Progenitor cell of endocrine pancreas (in vitro differentiated cells): ENCODE measurements around the gene USP22. TPM values are rescaled to one million over a fixed set of nuclear protein-coding genes. Genes with fewer than 3 reads are reported as not detected.

ENCODE experiments used
- DNase-seq: peaks from one replicate; pipeline ENCODE4 v3.0.0; 2021; ENCODE audit warnings: low spot score; ENCODE audit not compliant: unreplicated experiment
- H3K27ac Mint-ChIP-seq: 2 replicates; pipeline ENCODE4 v1.8.0; 2021; ENCODE audit warnings: mild to moderate bottlenecking, moderate library complexity, mixed read lengths
- H3K27me3 Mint-ChIP-seq: 2 replicates; pipeline ENCODE4 v1.8.0; 2021; ENCODE audit warnings: mixed read lengths
- H3K36me3 Mint-ChIP-seq: 2 replicates; pipeline ENCODE4 v1.8.0; 2022; ENCODE audit warnings: mixed read lengths; ENCODE audit not compliant: insufficient read depth
- H3K4me1 Mint-ChIP-seq: 2 replicates; pipeline ENCODE4 v1.8.0; 2021; ENCODE audit warnings: low read depth, mixed read lengths
- H3K4me3 Mint-ChIP-seq: 2 replicates; pipeline ENCODE4 v1.8.0; 2021; ENCODE audit warnings: low read depth, mild to moderate bottlenecking, moderate library complexity, mixed read lengths
- H3K9me3 Mint-ChIP-seq: 2 replicates; pipeline ENCODE4 v1.8.0; 2021; ENCODE audit warnings: low read depth, mixed read lengths
- total RNA-seq: library from RNA; stranded (reverse); gene quantifications from 2 replicates; pipeline ENCODE4 v1.2.1, GENCODE V29; 2021
- TF ChIP-seq, protein P1 (sequence below): fragments of 200-600 bp; sonication (generic); IDR thresholded peaks from one replicate; pipeline ENCODE4 v1.5.0; 2021; ENCODE audit warnings: antibody characterized with exemption, mild to moderate bottlenecking; ENCODE audit not compliant: unreplicated experiment

Gene USP22
- total RNA-seq, 1 donor from 2014 or later = 368 TPM

DNA sequence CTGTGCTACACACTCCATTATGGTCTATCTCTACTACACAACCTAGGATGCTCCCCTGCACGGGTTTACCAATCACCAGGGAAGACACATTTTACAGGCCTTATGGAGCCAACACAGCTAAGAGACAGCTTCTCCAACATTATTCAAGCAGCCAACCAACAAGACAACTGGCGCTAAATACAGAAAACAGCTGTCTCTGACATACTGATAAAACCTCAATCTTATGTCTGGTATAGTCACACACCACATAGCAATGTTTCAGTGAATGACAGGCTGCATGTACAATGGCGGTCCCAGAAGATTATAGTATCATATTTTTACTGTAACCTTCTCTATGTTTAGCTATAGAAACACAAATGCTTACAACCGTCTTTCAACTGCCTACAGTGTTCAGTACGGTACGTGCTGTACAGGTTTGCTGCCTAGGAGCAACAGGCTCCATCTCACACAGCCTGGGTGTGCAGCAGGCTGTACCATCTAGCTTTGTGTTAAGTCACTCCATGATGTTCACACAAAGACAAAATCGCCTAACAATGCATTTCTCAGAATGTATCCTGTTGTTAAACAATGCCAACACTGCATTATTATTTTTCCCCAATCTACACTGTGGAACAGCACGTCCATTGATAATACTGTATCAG is 10.9 kb downstream of the USP22 start:
- TF ChIP-seq, protein P1, sequence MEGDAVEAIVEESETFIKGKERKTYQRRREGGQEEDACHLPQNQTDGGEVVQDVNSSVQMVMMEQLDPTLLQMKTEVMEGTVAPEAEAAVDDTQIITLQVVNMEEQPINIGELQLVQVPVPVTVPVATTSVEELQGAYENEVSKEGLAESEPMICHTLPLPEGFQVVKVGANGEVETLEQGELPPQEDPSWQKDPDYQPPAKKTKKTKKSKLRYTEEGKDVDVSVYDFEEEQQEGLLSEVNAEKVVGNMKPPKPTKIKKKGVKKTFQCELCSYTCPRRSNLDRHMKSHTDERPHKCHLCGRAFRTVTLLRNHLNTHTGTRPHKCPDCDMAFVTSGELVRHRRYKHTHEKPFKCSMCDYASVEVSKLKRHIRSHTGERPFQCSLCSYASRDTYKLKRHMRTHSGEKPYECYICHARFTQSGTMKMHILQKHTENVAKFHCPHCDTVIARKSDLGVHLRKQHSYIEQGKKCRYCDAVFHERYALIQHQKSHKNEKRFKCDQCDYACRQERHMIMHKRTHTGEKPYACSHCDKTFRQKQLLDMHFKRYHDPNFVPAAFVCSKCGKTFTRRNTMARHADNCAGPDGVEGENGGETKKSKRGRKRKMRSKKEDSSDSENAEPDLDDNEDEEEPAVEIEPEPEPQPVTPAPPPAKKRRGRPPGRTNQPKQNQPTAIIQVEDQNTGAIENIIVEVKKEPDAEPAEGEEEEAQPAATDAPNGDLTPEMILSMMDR = no peak
- no peaks in the 10 kb centered on the region for H3K9me3 Mint-ChIP-seq
- no peak overlapping the region for H3K4me3 Mint-ChIP-seq
- H3K36me3 Mint-ChIP-seq = peaks cover 2% of the 10 kb centered on the region
- DNase-seq = no peak
- no peaks in the 10 kb centered on the region for H3K27me3 Mint-ChIP-seq
- peaks cover 49% of the 10 kb centered on the region for H3K4me1 Mint-ChIP-seq
- H3K27ac Mint-ChIP-seq = no peak overlapping the region

DNA sequence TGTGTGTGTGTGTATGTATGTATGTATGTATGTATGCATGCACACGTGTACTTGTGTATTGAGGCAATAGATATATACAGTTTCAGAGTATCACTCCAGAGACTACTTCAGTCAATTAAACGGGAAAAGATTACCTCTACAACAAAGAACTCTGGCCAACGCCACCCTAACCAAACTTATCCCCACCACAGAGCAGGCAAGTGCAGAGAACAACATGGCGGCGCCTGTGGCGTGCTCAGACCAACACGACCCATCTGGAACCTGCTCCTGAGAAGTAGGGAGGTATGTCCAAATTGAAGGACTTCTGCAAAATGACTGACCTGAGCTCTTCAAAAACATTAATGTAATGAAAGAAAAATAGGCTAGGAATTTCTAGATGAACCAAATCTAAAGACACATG is 12.4 kb downstream of the USP22 start:
- peak overlapping the region; percentile 70 for H3K27ac Mint-ChIP-seq
- TF ChIP-seq, protein P1 = no peak
- H3K4me1 Mint-ChIP-seq = peaks cover 40% of the 10 kb centered on the region
- H3K4me3 Mint-ChIP-seq = no peak overlapping the region
- peaks cover 8% of the 10 kb centered on the region for H3K36me3 Mint-ChIP-seq
- DNase-seq = no peak
- no peaks in the 10 kb centered on the region for H3K27me3 Mint-ChIP-seq
- no peaks in the 10 kb centered on the region for H3K9me3 Mint-ChIP-seq

DNA sequence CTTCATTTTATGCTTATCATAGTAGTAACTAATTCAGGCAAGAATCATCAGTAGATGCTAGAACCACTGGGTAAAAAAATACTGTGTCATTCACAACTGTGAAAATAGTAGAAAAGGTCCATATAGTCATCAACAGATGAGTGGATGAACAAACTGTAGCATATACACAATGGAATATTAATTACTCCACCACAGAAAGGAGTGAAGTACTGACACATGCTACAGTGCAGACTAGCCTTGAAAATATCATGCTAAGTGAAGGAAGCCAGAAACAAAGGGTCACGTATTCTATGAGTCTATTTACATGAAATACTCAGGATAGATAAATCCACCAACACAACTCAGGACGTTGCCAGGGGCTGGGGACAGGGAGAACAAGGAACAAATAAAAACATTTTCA is 13.3 kb downstream of the USP22 start:
- peaks cover 31% of the 10 kb centered on the region for H3K4me1 Mint-ChIP-seq
- TF ChIP-seq, protein P1 = no peak
- peaks cover 12% of the 10 kb centered on the region for H3K36me3 Mint-ChIP-seq
- peak overlapping the region; percentile 68 for H3K27ac Mint-ChIP-seq
- H3K9me3 Mint-ChIP-seq = no peaks in the 10 kb centered on the region
- no peak for DNase-seq
- H3K27me3 Mint-ChIP-seq = no peaks in the 10 kb centered on the region
- H3K4me3 Mint-ChIP-seq = no peak overlapping the region

DNA sequence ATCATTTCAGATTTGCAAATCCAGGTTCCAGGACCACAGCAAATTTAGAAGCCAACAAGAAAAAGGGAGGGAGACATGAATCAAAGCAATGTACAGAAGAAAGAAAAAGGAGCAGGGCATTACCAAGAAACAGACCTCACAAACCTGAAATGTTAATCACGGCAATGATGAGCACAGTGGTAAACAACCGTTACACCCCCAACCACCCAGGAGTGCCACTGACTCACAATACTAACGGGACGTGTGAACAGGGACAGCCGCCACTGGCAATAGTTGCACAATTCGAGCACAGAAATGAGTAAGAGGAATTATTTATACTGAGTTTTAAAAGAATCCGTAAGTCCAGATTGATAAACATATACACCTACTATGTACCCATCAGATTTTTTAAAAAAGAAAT is 13.8 kb downstream of the USP22 start:
- Mint-ChIP-seq H3K27me3 (no peaks in the 10 kb centered on the region), H3K4me1 (peaks cover 27% of the 10 kb centered on the region), H3K9me3 (no peaks in the 10 kb centered on the region), H3K4me3 (no peak overlapping the region), H3K27ac (peak overlapping the region; percentile 68), H3K36me3 (peaks cover 16% of the 10 kb centered on the region)
- TF ChIP-seq, protein P1 = no peak
- DNase-seq = no peak

DNA sequence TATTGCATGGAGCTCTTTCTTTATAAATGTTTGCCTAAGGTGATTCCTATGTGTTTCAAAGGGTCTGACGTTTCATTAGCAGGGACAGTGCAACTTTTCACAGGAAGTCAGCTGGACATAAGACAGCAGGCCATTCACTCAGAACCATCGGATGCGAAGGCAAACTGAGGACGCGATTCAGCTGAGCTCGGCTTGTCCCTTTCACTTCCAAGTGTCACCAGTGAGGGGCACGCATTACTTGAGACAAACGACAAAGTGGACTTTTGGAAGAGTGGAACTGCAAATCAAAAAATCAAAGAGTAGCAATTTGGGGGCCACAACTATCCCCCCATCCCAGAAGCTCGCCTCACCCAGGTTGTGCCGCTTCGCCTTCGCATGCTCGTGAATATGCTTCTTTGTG is 14.6 kb downstream of the USP22 start:
- Mint-ChIP-seq H3K4me3 (no peak overlapping the region), H3K36me3 (peaks cover 21% of the 10 kb centered on the region), H3K27ac (peak overlapping the region; percentile 90), H3K27me3 (no peaks in the 10 kb centered on the region), H3K9me3 (no peaks in the 10 kb centered on the region), H3K4me1 (peaks cover 22% of the 10 kb centered on the region)
- DNase-seq = no peak
- TF ChIP-seq, protein P1 = no peak
